K562 (cell line): ENCODE results near the gene PIM3. TPM values are rescaled to one million over a fixed set of nuclear protein-coding genes. Genes with fewer than 3 reads are reported as not detected.

Source experiments
- ARID2 ChIP-seq: fragments of 450-650 bp; IDR thresholded peaks from 2 replicates; pipeline ENCODE4 v1.6.1; 2017; ENCODE audit warnings: antibody characterized with exemption, mild to moderate bottlenecking
- ELF4 ChIP-seq: fragments of 450-650 bp; formaldehyde crosslinking; IDR thresholded peaks from 2 replicates; pipeline ENCODE4 v1.4.0; 2022; ENCODE audit warnings: missing genetic modification characterization
- LARP7 ChIP-seq: fragments of 450-650 bp; IDR thresholded peaks from 2 replicates; pipeline ENCODE4 v1.6.1; 2016
- MYC ChIP-seq, 2 experiments: fragments of 250-450 bp in 1 of 2; sonication (Bioruptor Pico) in 1 of 2; IDR thresholded peaks; 2 replicates each; pipeline versions ENCODE4 v1.5.1 to v1.6.1; 2012 to 2021; ENCODE audit warnings: low read depth in 2 of 2, borderline replicate concordance in 1 of 2, improper control_type of control experiment in 1 of 2, low read length in 1 of 2, mild to moderate bottlenecking in 1 of 2, moderate library complexity in 1 of 2
- NELFE ChIP-seq: IDR thresholded peaks from 2 replicates; pipeline ENCODE4 v1.6.1; 2011; ENCODE audit warnings: mild to moderate bottlenecking; ENCODE audit not compliant: insufficient read depth, insufficient read length
- NRF1 ChIP-seq, 2 experiments: fragments of 450-650 bp; IDR thresholded peaks in 1 of 2; conservative IDR thresholded peaks in 1 of 2; 2 replicates each; pipeline ENCODE4 v1.6.1; 2014; ENCODE audit warnings: mild to moderate bottlenecking in 2 of 2
- RBBP5 ChIP-seq: fragments of 200-600 bp; sonication (generic); IDR thresholded peaks from 2 replicates; pipeline ENCODE4 v1.6.1; 2012; ENCODE audit warnings: borderline replicate concordance, mild to moderate bottlenecking, low read length, control low read depth, inconsistent platforms; ENCODE audit not compliant: insufficient read depth, poor library complexity, severe bottlenecking
- TEAD1 ChIP-seq, 2 experiments: fragments of 450-650 bp in 1 of 2; sonication (generic) in 1 of 2; formaldehyde crosslinking; IDR thresholded peaks; 2 replicates each; pipeline versions ENCODE4 v1.4.0 to v1.8.0; 2020 to 2022; ENCODE audit warnings: mild to moderate bottlenecking in 2 of 2, missing genetic modification reagents in 1 of 2
- TGIF2 ChIP-seq: sonication (generic); formaldehyde crosslinking; IDR thresholded peaks from 2 replicates; pipeline ENCODE4 v1.8.1; 2022; ENCODE audit warnings: mild to moderate bottlenecking, missing genetic modification reagents, moderate library complexity
- YY1 ChIP-seq, 3 experiments: IDR thresholded peaks; 2 replicates each; pipeline ENCODE4 v1.6.1; 2011; ENCODE audit warnings: low read length in 2 of 3, mild to moderate bottlenecking in 2 of 3, moderate library complexity in 2 of 3, borderline replicate concordance in 1 of 3, control low read depth in 1 of 3, low read depth in 1 of 3; ENCODE audit not compliant: insufficient read depth in 3 of 3, insufficient replicate concordance in 2 of 3, control insufficient read depth in 1 of 3, insufficient read length in 1 of 3; ENCODE audit errors: extremely low read depth in 1 of 3
- ZEB2 ChIP-seq: fragments of 450-650 bp; IDR thresholded peaks from 2 replicates; pipeline ENCODE4 v1.6.1; 2016
- ZFP1 ChIP-seq: fragments of 450-650 bp; formaldehyde crosslinking; IDR thresholded peaks from 2 replicates; pipeline ENCODE4 v1.4.0; 2020; ENCODE audit warnings: mild to moderate bottlenecking, mixed read lengths
- ZFX ChIP-seq: sonication (generic); formaldehyde crosslinking; IDR thresholded peaks from 2 replicates; pipeline ENCODE4 v1.8.0; 2022; ENCODE audit warnings: mild to moderate bottlenecking, missing genetic modification reagents, moderate library complexity
- ZNF23 ChIP-seq: fragments of 250-450 bp; sonication (Bioruptor Pico); IDR thresholded peaks from 2 replicates; pipeline ENCODE4 v1.4.0; 2020; ENCODE audit warnings: mild to moderate bottlenecking
- ZNF431 ChIP-seq: sonication (generic); formaldehyde crosslinking; IDR thresholded peaks from 2 replicates; pipeline ENCODE4 v1.8.0; 2022; ENCODE audit warnings: mild to moderate bottlenecking, missing genetic modification reagents
- polyA plus RNA-seq, 8 experiments: library from polyadenylated mRNA; depleted of rRNA in 4 of 8; stranded (reverse) in 5 of 8; unstranded in 3 of 8; fragments of >200 nt; fragmentation: Nextera tagmentation in 2 of 8; fragmentation: Illumina TruSeq in 1 of 8; extraction: Ambion mirVana in 2 of 8; extraction: Trizol in 1 of 8; gene quantifications; 2 replicates each; pipeline versions ENCODE4 v1.2.1 to v1.2.3, GENCODE V29; 2011 to 2014; ENCODE audit warnings: inconsistent platforms in 1 of 8, missing spikeins in 1 of 8
- total RNA-seq, 7 experiments: library from RNA; depleted of rRNA in 6 of 7; stranded (reverse); fragments of >200 nt in 6 of 7; fragmentation: Illumina TruSeq in 2 of 7; extraction: Trizol in 2 of 7; gene quantifications; 2 replicates each; pipeline versions ENCODE4 v1.2.1 to v1.2.3, GENCODE V29; 2011 to 2021; ENCODE audit warnings: low replicate concordance in 1 of 7
- TF ChIP-seq, protein P1 (sequence below): fragments of 200-400 bp; formaldehyde crosslinking; IDR thresholded peaks from 2 replicates; pipeline ENCODE4 v1.6.1; 2017; ENCODE audit warnings: mild to moderate bottlenecking, low read depth, low read length, moderate library complexity
- TF ChIP-seq, protein P2 (sequence below): fragments of 250-450 bp; sonication (Bioruptor Pico); IDR thresholded peaks from 2 replicates; pipeline ENCODE4 v1.5.1; 2021; ENCODE audit warnings: mild to moderate bottlenecking
- TF ChIP-seq, protein P3 (sequence below): fragments of 250-450 bp; sonication (Bioruptor Pico); IDR thresholded peaks from 2 replicates; pipeline ENCODE4 v1.8.0; 2021; ENCODE audit warnings: borderline replicate concordance, mild to moderate bottlenecking, moderate library complexity; ENCODE audit not compliant: poor library complexity, severe bottlenecking
- TF ChIP-seq, protein P4 (sequence below): sonication (generic); formaldehyde crosslinking; IDR thresholded peaks from 2 replicates; pipeline ENCODE4 v1.8.1; 2023; ENCODE audit warnings: mild to moderate bottlenecking, missing genetic modification reagents, moderate library complexity

PIM3 gene
- total and polyA plus RNA-seq, 9 of the 15 experiments (the other 6 are each of a cell fraction or from before 2014, with no cell fraction given): 0.24 to 40.5 (median 5.3) TPM

DNA sequence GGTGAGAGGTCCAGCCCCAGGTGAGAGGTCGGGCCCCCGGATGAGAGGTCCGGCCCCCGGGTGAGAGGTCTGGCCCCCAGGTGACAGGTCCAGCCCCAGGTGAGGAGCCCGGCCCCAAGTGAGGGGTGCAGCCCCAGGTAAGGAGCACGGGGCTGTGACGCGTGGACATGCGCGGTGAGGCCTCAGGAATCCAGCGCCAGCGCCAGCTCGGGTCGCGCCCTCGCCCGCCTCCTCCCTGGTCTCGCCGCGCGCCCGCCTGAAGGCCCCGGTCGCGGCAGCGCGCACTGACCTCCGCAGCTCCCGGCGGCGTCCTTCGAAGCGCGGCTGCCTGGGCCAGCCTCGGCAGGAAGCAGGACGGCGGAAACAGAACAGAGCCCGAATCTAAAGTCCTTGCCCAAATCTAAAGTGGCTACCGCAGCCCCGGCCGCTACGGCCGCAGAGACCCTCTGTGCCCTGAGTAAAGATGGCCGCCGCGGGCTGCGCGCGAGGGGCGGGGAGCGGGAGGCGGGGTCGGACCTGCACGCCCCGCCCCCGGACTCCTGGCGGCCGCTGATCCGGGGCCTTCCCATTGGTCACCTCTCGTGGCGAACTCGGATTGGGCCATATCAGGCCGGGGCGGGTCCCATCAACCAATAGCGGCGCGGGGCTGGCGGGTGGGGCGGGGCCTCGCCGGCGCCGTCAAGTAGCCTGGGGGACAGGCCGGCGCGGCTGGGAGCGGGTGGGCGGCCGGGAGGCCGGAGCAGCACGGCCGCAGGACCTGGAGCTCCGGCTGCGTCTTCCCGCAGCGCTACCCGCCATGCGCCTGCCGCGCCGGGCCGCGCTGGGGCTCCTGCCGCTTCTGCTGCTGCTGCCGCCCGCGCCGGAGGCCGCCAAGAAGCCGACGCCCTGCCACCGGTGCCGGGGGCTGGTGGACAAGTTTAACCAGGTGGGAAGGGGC is 42.3 kb upstream of the PIM3 start, which contains the start of the genes ALG12 and CRELD2 (continued):
- TF ChIP-seq ZFP1: no peak
- 0 out of 4 replicates have a peak, but pooled peaks of 1 of the 2 experiments have one; percentile 18 for TF ChIP-seq TEAD1 (CRISPR knock-in tag; IDR thresholded peaks at IDR 0.05)
- TF ChIP-seq, protein P1, sequence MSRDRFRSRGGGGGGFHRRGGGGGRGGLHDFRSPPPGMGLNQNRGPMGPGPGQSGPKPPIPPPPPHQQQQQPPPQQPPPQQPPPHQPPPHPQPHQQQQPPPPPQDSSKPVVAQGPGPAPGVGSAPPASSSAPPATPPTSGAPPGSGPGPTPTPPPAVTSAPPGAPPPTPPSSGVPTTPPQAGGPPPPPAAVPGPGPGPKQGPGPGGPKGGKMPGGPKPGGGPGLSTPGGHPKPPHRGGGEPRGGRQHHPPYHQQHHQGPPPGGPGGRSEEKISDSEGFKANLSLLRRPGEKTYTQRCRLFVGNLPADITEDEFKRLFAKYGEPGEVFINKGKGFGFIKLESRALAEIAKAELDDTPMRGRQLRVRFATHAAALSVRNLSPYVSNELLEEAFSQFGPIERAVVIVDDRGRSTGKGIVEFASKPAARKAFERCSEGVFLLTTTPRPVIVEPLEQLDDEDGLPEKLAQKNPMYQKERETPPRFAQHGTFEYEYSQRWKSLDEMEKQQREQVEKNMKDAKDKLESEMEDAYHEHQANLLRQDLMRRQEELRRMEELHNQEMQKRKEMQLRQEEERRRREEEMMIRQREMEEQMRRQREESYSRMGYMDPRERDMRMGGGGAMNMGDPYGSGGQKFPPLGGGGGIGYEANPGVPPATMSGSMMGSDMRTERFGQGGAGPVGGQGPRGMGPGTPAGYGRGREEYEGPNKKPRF: no peak
- TF ChIP-seq, protein P2, sequence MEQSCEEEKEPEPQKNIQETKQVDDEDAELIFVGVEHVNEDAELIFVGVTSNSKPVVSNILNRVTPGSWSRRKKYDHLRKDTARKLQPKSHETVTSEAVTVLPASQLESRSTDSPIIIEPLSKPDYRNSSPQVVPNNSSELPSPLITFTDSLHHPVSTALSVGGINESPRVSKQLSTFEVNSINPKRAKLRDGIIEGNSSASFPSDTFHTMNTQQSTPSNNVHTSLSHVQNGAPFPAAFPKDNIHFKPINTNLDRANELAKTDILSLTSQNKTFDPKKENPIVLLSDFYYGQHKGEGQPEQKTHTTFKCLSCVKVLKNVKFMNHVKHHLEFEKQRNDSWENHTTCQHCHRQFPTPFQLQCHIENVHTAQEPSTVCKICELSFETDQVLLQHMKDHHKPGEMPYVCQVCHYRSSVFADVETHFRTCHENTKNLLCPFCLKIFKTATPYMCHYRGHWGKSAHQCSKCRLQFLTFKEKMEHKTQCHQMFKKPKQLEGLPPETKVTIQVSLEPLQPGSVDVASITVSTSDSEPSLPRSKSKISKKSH (CRISPR knock-in tag): no peak
- TF ChIP-seq ZFX (CRISPR knock-in tag): peak; percentile 97
- TF ChIP-seq, protein P3, sequence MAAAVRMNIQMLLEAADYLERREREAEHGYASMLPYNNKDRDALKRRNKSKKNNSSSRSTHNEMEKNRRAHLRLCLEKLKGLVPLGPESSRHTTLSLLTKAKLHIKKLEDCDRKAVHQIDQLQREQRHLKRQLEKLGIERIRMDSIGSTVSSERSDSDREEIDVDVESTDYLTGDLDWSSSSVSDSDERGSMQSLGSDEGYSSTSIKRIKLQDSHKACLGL (CRISPR knock-in tag): no peak
- TF ChIP-seq TGIF2: no peak
- TF ChIP-seq NELFE: no peak
- TF ChIP-seq ZNF23: no peak
- no peak for TF ChIP-seq ARID2
- TF ChIP-seq RBBP5: peak; percentile 67
- TF ChIP-seq, protein P4, sequence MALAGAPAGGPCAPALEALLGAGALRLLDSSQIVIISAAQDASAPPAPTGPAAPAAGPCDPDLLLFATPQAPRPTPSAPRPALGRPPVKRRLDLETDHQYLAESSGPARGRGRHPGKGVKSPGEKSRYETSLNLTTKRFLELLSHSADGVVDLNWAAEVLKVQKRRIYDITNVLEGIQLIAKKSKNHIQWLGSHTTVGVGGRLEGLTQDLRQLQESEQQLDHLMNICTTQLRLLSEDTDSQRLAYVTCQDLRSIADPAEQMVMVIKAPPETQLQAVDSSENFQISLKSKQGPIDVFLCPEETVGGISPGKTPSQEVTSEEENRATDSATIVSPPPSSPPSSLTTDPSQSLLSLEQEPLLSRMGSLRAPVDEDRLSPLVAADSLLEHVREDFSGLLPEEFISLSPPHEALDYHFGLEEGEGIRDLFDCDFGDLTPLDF (CRISPR knock-in tag): no peak
- peak; percentile 96 to 99 (median 99) for TF ChIP-seq YY1 (IDR thresholded peaks at IDR 0.05; ENCODE audit: borderline replicate concordance in 1 of 3, control insufficient read depth in 1 of 3, extremely low read depth in 1 of 3, insufficient read depth in 3 of 3, insufficient read length in 1 of 3, insufficient replicate concordance in 2 of 3, low read depth in 1 of 3, low read length in 2 of 3)
- TF ChIP-seq NRF1 (conservative IDR thresholded peaks at IDR 0.05 in 1 of 2, IDR thresholded peaks at IDR 0.05 in 1 of 2): peak; percentile 91 to 92
- peak; percentile 51 for TF ChIP-seq MYC (IDR thresholded peaks at IDR 0.05; ENCODE audit: low read depth, low read length)
- TF ChIP-seq MYC (CRISPR knock-in tag; IDR thresholded peaks at IDR 0.05; ENCODE audit: borderline replicate concordance, low read depth): no peak
- peak; percentile 73; the same call in 1 of the 2 replicates for TF ChIP-seq ZEB2
- no peak for TF ChIP-seq ELF4
- no peak for TF ChIP-seq LARP7
- TF ChIP-seq ZNF431 (CRISPR knock-in tag): no peak
